SK-N-SH treated with all-trans-retinoic acid at 6 μM for 48 hours (cell line): ENCODE measurements around the gene ENTR1.

Experiments
- ARNTL ChIP-seq: fragments of 450-650 bp; formaldehyde crosslinking; IDR thresholded peaks from 2 replicates; pipeline ENCODE4 v1.5.0; 2020; ENCODE audit warnings: low read depth, mild to moderate bottlenecking, moderate library complexity, borderline replicate concordance
- BACH2 ChIP-seq: fragments of 250-450 bp; sonication (Bioruptor Pico); IDR thresholded peaks from 2 replicates; pipeline ENCODE4 v1.9.0; 2021; ENCODE audit warnings: mild to moderate bottlenecking, borderline replicate concordance
- CSDC2 ChIP-seq: fragments of 250-450 bp; sonication (Bioruptor Pico); IDR thresholded peaks from 2 replicates; pipeline ENCODE4 v1.5.0; 2020; ENCODE audit warnings: mild to moderate bottlenecking, moderate library complexity
- ZC3H10 ChIP-seq: fragments of 250-450 bp; sonication (Bioruptor Pico); IDR thresholded peaks from 2 replicates; pipeline ENCODE4 v1.5.1; 2021; ENCODE audit warnings: mild to moderate bottlenecking, moderate library complexity
- ZFP3 ChIP-seq: fragments of 250-450 bp; sonication (Bioruptor Pico); IDR thresholded peaks from 2 replicates; pipeline ENCODE4 v1.5.0; 2020; ENCODE audit warnings: mild to moderate bottlenecking, moderate library complexity
- ZFP30 ChIP-seq: fragments of 450-650 bp; formaldehyde crosslinking; IDR thresholded peaks from 2 replicates; pipeline ENCODE4 v1.5.0; 2022; ENCODE audit warnings: mild to moderate bottlenecking, moderate library complexity
- TF ChIP-seq, protein P1 (sequence below): fragments of 250-450 bp; sonication (Bioruptor Pico); IDR thresholded peaks from 2 replicates; pipeline ENCODE4 v1.8.0; 2020; ENCODE audit warnings: mild to moderate bottlenecking, moderate library complexity, borderline replicate concordance
- TF ChIP-seq, protein P2 (sequence below): fragments of 250-450 bp; sonication (Bioruptor Pico); IDR thresholded peaks from 2 replicates; pipeline ENCODE4 v1.5.1; 2021; ENCODE audit warnings: mild to moderate bottlenecking, moderate library complexity
- TF ChIP-seq, protein P3 (sequence below): fragments of 250-450 bp; sonication (Bioruptor Pico); IDR thresholded peaks from 2 replicates; pipeline ENCODE4 v1.5.0; 2020; ENCODE audit warnings: mild to moderate bottlenecking, moderate library complexity
- TF ChIP-seq, protein P4 (sequence below): fragments of 250-450 bp; sonication (Bioruptor Pico); IDR thresholded peaks from 2 replicates; pipeline ENCODE4 v1.5.1; 2020; ENCODE audit warnings: low read depth, mild to moderate bottlenecking, moderate library complexity

DNA sequence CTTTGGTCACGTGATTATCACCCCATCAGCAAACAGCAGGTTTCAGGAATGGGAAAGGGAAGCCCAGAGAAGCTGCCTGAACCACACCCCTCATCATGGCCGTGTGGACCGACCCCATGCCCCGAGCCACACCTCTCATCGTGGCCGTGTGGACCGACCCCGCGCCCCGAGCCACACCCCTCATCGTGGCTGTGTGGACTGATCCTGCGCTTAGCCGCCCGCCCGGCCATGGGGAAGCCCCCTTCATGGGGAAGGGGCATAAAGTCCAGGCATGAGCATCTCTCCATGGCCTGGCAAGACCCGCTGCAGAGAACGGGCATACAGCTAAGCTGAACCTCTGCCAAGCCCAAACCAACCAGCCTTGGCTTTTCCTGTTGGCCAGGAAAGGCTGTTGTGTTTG, 16.9 kb downstream of the ENTR1 start:
- TF ChIP-seq ZC3H10 (CRISPR knock-in tag) (no peak), CSDC2 (no peak), ZFP30 (CRISPR knock-in tag) (no peak), ZFP3 (CRISPR knock-in tag) (no peak), ARNTL (CRISPR knock-in tag) (no peak), BACH2 (CRISPR knock-in tag) (no peak)
- TF ChIP-seq, protein P1, sequence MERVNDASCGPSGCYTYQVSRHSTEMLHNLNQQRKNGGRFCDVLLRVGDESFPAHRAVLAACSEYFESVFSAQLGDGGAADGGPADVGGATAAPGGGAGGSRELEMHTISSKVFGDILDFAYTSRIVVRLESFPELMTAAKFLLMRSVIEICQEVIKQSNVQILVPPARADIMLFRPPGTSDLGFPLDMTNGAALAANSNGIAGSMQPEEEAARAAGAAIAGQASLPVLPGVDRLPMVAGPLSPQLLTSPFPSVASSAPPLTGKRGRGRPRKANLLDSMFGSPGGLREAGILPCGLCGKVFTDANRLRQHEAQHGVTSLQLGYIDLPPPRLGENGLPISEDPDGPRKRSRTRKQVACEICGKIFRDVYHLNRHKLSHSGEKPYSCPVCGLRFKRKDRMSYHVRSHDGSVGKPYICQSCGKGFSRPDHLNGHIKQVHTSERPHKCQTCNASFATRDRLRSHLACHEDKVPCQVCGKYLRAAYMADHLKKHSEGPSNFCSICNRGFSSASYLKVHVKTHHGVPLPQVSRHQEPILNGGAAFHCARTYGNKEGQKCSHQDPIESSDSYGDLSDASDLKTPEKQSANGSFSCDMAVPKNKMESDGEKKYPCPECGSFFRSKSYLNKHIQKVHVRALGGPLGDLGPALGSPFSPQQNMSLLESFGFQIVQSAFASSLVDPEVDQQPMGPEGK, result no peak
- TF ChIP-seq, protein P2, sequence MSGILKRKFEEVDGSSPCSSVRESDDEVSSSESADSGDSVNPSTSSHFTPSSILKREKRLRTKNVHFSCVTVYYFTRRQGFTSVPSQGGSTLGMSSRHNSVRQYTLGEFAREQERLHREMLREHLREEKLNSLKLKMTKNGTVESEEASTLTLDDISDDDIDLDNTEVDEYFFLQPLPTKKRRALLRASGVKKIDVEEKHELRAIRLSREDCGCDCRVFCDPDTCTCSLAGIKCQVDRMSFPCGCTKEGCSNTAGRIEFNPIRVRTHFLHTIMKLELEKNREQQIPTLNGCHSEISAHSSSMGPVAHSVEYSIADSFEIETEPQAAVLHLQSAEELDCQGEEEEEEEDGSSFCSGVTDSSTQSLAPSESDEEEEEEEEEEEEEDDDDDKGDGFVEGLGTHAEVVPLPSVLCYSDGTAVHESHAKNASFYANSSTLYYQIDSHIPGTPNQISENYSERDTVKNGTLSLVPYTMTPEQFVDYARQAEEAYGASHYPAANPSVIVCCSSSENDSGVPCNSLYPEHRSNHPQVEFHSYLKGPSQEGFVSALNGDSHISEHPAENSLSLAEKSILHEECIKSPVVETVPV (CRISPR knock-in tag), result no peak
- TF ChIP-seq, protein P3, sequence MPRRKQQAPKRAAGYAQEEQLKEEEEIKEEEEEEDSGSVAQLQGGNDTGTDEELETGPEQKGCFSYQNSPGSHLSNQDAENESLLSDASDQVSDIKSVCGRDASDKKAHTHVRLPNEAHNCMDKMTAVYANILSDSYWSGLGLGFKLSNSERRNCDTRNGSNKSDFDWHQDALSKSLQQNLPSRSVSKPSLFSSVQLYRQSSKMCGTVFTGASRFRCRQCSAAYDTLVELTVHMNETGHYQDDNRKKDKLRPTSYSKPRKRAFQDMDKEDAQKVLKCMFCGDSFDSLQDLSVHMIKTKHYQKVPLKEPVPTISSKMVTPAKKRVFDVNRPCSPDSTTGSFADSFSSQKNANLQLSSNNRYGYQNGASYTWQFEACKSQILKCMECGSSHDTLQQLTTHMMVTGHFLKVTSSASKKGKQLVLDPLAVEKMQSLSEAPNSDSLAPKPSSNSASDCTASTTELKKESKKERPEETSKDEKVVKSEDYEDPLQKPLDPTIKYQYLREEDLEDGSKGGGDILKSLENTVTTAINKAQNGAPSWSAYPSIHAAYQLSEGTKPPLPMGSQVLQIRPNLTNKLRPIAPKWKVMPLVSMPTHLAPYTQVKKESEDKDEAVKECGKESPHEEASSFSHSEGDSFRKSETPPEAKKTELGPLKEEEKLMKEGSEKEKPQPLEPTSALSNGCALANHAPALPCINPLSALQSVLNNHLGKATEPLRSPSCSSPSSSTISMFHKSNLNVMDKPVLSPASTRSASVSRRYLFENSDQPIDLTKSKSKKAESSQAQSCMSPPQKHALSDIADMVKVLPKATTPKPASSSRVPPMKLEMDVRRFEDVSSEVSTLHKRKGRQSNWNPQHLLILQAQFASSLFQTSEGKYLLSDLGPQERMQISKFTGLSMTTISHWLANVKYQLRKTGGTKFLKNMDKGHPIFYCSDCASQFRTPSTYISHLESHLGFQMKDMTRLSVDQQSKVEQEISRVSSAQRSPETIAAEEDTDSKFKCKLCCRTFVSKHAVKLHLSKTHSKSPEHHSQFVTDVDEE (CRISPR knock-in tag), result no peak
- TF ChIP-seq, protein P4, sequence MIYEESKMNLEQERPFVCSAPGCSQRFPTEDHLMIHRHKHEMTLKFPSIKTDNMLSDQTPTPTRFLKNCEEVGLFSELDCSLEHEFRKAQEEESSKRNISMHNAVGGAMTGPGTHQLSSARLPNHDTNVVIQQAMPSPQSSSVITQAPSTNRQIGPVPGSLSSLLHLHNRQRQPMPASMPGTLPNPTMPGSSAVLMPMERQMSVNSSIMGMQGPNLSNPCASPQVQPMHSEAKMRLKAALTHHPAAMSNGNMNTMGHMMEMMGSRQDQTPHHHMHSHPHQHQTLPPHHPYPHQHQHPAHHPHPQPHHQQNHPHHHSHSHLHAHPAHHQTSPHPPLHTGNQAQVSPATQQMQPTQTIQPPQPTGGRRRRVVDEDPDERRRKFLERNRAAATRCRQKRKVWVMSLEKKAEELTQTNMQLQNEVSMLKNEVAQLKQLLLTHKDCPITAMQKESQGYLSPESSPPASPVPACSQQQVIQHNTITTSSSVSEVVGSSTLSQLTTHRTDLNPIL (CRISPR knock-in tag), result no peak
